ENCODE data around the gene SPEF1.
"Not testable (repeated sequence)": the region's sequence is repeated elsewhere in the genome, so short reads cannot be mapped to it uniquely, and the experiment has no call there.

Gene SPEF1

GRCh38 chr20:3808544-3808943 lies 27.3 kb upstream of the SPEF1 start:
- DNase-seq (ENCODE audit: low spot score), result no peak

GRCh38 chr20:3804781-3805180 lies 23.5 kb upstream of the SPEF1 start:
- no peak for DNase-seq (ENCODE audit: low spot score)

GRCh38 chr20:3804254-3804751 lies 23.1 kb upstream of the SPEF1 start:
- no peak for DNase-seq (ENCODE audit: low spot score)

GRCh38 chr20:3803854-3804253 lies 22.6 kb upstream of the SPEF1 start:
- DNase-seq (ENCODE audit: low spot score), result no peak

GRCh38 chr20:3803289-3803688 lies 22.0 kb upstream of the SPEF1 start:
- DNase-seq (ENCODE audit: low spot score), result no peak

GRCh38 chr20:3802524-3803239 lies 21.4 kb upstream of the SPEF1 start:
- no peak for DNase-seq (ENCODE audit: low spot score)

- DNase-seq (ENCODE audit: low spot score), result no peak
These were observed 20.6 kb upstream of the SPEF1 start for GRCh38 chr20:3801846-3802245.

- no peak for DNase-seq (ENCODE audit: low spot score)
These were observed 20.1 kb upstream of the SPEF1 start for GRCh38 chr20:3801299-3801698.

- DNase-seq (ENCODE audit: low spot score), result no peak
These were observed 19.6 kb upstream of the SPEF1 start for GRCh38 chr20:3800878-3801260.

GRCh38 chr20:3800256-3800877 lies 19.1 kb upstream of the SPEF1 start:
- no peak for DNase-seq (ENCODE audit: low spot score)

- DNase-seq (ENCODE audit: low spot score), result no peak
These were observed 17.6 kb upstream of the SPEF1 start for GRCh38 chr20:3798908-3799248.

GRCh38 chr20:3798373-3798768 lies 17.1 kb upstream of the SPEF1 start:
- DNase-seq (ENCODE audit: low spot score), result no peak

- no peak for DNase-seq (ENCODE audit: low spot score)
These were observed 16.5 kb upstream of the SPEF1 start for GRCh38 chr20:3797592-3798372.

GRCh38 chr20:3797226-3797545 lies 15.9 kb upstream of the SPEF1 start:
- DNase-seq (ENCODE audit: low spot score), result no peak

- DNase-seq (ENCODE audit: low spot score), result no peak
These were observed 15.4 kb upstream of the SPEF1 start for GRCh38 chr20:3796477-3797225.

- DNase-seq (ENCODE audit: low spot score), result peak; percentile 93
These were observed 14.5 kb upstream of the SPEF1 start, which contains the start of gene CDC25B for GRCh38 chr20:3795511-3796468. TSS of gene CDC25B (plus strand) at chr20:3796310. CDS start at chr20:3796532, 222 bp downstream.

- no peak for DNase-seq (ENCODE audit: low spot score)
These were observed 13.6 kb upstream of the SPEF1 start for GRCh38 chr20:3794701-3795420.

GRCh38 chr20:3794168-3794567 lies 12.9 kb upstream of the SPEF1 start:
- DNase-seq (ENCODE audit: low spot score), result not testable (repeated sequence)

GRCh38 chr20:3789201-3789600 lies 8.0 kb upstream of the SPEF1 start:
- DNase-seq (ENCODE audit: low spot score), result not testable (repeated sequence)

GRCh38 chr20:3788685-3789155 lies 7.5 kb upstream of the SPEF1 start:
- no peak for DNase-seq (ENCODE audit: low spot score)

Measured in pons (tissue), 1 donor.